H4 (cell line): ENCODE measurements around the gene PLXNA4. TPM values are rescaled to one million over a fixed set of nuclear protein-coding genes. Genes with fewer than 3 reads are reported as not detected.

ENCODE experiments used
- DNase-seq: peaks from one replicate; pipeline ENCODE4 v3.0.0-alpha.2; 2015; ENCODE audit warnings: low spot score
- total RNA-seq: library from RNA; depleted of rRNA; stranded (reverse); fragments of >200 nt; shearing (Covaris generic); gene quantifications from 2 replicates; pipeline ENCODE4 v1.2.3, GENCODE V29; 2014

PLXNA4 gene
- total RNA-seq, 1 experiment from 2014 or later: 0.19 TPM

GRCh38 chr7:132354527-132354926 is 221.7 kb downstream of the PLXNA4 start:
- no peak for DNase-seq

GRCh38 chr7:132353936-132354335 is 222.3 kb downstream of the PLXNA4 start:
- no peak for DNase-seq

- DNase-seq: no peak
Observed at GRCh38 chr7:132352800-132353199, 223.5 kb downstream of the PLXNA4 start.

- no peak for DNase-seq
Observed at GRCh38 chr7:132351954-132352499, 224.2 kb downstream of the PLXNA4 start.

- no peak for DNase-seq
Observed at GRCh38 chr7:132350741-132351140, 225.5 kb downstream of the PLXNA4 start.

GRCh38 chr7:132349075-132349474 is 227.2 kb downstream of the PLXNA4 start:
- DNase-seq: no peak

- no peak for DNase-seq
Observed at GRCh38 chr7:132348341-132348740, 227.9 kb downstream of the PLXNA4 start.

- DNase-seq: no peak
Observed at GRCh38 chr7:132347858-132348257, 228.4 kb downstream of the PLXNA4 start.

- DNase-seq: no peak
Observed at GRCh38 chr7:132347123-132347522, 229.1 kb downstream of the PLXNA4 start.

GRCh38 chr7:132345543-132346129 is 230.6 kb downstream of the PLXNA4 start:
- no peak for DNase-seq

- DNase-seq: no peak
Observed at GRCh38 chr7:132345030-132345429, 231.2 kb downstream of the PLXNA4 start.

- no peak for DNase-seq
Observed at GRCh38 chr7:132343199-132343598, 233.1 kb downstream of the PLXNA4 start.

GRCh38 chr7:132337450-132338080 is 238.7 kb downstream of the PLXNA4 start:
- DNase-seq: no peak

- DNase-seq: no peak
Observed at GRCh38 chr7:132336797-132337196, 239.5 kb downstream of the PLXNA4 start.

GRCh38 chr7:132333301-132333700 is 243.0 kb downstream of the PLXNA4 start:
- DNase-seq: no peak

GRCh38 chr7:132328760-132329159 is 247.5 kb downstream of the PLXNA4 start:
- no peak for DNase-seq

GRCh38 chr7:132328047-132328620 is 248.1 kb downstream of the PLXNA4 start:
- no peak for DNase-seq

- DNase-seq: no peak
Observed at GRCh38 chr7:132326878-132327589, 249.2 kb downstream of the PLXNA4 start.

- DNase-seq: no peak
Observed at GRCh38 chr7:132322970-132323369, 253.3 kb downstream of the PLXNA4 start.

GRCh38 chr7:132321387-132321786 is 254.9 kb downstream of the PLXNA4 start:
- DNase-seq: peak; percentile 21

- DNase-seq: no peak
Observed at GRCh38 chr7:132319481-132319880, 256.8 kb downstream of the PLXNA4 start.
